Testis (tissue), 3 donors: ENCODE measurements around the gene H19. TPM values are rescaled to one million over a fixed set of nuclear protein-coding genes. Genes with fewer than 3 reads are reported as not detected.

Experiments used
- DNase-seq: peaks from one replicate; pipeline ENCODE4 v3.0.0-alpha.2; 2019
- H3K27ac ChIP-seq, 2 donors: fragments of 200-600 bp; sonication (generic); one replicate each; pipeline ENCODE4 v1.5.1; 2019
- H3K27me3 ChIP-seq: fragments of 200-600 bp; sonication (generic); one replicate; pipeline ENCODE4 v1.5.1; 2019
- H3K36me3 ChIP-seq: fragments of 200-600 bp; sonication (generic); one replicate; pipeline ENCODE4 v1.5.1; 2017; ENCODE audit warnings: low read depth; ENCODE audit errors: missing control alignments
- H3K4me1 ChIP-seq: fragments of 200-600 bp; sonication (generic); one replicate; pipeline ENCODE4 v1.5.1; 2019
- H3K4me3 ChIP-seq, 2 donors: fragments of 200-600 bp; sonication (generic); one replicate each; pipeline ENCODE4 v1.5.1; 2017 to 2019
- H3K9me3 ChIP-seq: fragments of 200-600 bp; sonication (generic); one replicate; pipeline ENCODE4 v1.5.1; 2017
- POLR2A ChIP-seq: fragments of 450-650 bp; IDR thresholded peaks from one replicate; pipeline ENCODE4 v1.6.1; 2017; ENCODE audit warnings: antibody characterized with exemption, mild to moderate bottlenecking, moderate library complexity
- WGBS, 2 donors: methylation state at CpG; one replicate each; pipeline ENCODE4 v1.1.5; 2018; 5-methylcytosine and 5-hydroxymethylcytosine counted together
- intact Hi-C: fragments of 100-400 bp; cut with DNase I; formaldehyde crosslinking; loops from one replicate; pipeline ENCODE4 v1.15.1; 2023; ENCODE audit warnings: low total_unique reads
- polyA plus RNA-seq: library from polyadenylated mRNA; stranded (reverse); fragments of 350-450 nt; fragmentation: Illumina TruSeq; extraction: RNeasy Lipid Tissue Mini Kit (QIAGEN cat#74804); gene quantifications from one replicate; pipeline ENCODE4 v1.2.3, GENCODE V29; 2014; ENCODE audit warnings: low read depth, low replicate concordance; ENCODE audit not compliant: insufficient read depth
- total RNA-seq, 2 donors: library from RNA; depleted of rRNA; stranded (reverse); fragments of >200 nt; gene quantifications; one replicate each; pipeline ENCODE4 v1.2.3, GENCODE V29; 2016
- TF ChIP-seq, protein P1 (sequence below), 3 experiments: fragments of 450-650 bp in 2 of 3; fragments of 200-600 bp in 1 of 3; sonication (generic) in 1 of 3; IDR thresholded peaks; one replicate each; pipeline ENCODE4 v1.5.1; 2016 to 2019; ENCODE audit warnings: antibody characterized with exemption in 3 of 3, mild to moderate bottlenecking in 2 of 3, moderate library complexity in 1 of 3

Gene H19
- total and polyA plus RNA-seq, 3 donors from 2014 or later, result 158 to 328 (median 224) TPM

DNA sequence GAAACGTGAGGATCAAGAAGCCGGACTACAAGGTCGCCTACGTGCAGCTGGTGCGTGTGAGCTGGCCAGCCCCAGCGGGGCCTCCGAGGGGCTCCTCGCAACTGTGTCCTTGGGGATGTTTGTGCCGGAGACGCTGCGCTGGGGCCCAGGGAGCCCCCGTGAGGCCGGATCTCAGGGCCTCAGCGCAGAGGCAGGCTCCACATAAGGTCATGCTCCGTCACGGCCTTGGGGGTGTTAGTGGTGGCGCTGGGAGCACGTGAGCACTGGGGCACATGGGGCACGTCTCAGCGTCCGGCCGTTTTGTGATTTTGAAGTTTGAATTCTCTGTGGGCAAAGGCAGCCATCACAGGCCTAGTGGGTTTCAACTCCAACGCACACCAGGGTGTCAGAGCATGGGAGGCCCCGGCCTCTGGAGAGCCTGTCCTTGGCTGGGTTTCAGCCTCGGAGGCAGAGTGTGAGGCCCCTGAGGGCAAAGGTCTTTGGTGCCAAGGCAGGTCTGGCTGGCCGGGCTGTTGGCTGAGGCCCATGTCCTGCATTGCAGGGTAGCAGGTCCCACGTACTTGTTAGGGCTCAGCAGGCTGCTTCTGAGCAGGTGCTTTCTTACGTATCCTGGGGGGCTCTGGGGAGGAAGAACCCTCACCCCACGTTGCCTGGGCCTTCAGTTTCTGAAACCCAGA is 44.7 kb downstream of the H19 start:
- TF ChIP-seq POLR2A, result no peak
- TF ChIP-seq, protein P1, sequence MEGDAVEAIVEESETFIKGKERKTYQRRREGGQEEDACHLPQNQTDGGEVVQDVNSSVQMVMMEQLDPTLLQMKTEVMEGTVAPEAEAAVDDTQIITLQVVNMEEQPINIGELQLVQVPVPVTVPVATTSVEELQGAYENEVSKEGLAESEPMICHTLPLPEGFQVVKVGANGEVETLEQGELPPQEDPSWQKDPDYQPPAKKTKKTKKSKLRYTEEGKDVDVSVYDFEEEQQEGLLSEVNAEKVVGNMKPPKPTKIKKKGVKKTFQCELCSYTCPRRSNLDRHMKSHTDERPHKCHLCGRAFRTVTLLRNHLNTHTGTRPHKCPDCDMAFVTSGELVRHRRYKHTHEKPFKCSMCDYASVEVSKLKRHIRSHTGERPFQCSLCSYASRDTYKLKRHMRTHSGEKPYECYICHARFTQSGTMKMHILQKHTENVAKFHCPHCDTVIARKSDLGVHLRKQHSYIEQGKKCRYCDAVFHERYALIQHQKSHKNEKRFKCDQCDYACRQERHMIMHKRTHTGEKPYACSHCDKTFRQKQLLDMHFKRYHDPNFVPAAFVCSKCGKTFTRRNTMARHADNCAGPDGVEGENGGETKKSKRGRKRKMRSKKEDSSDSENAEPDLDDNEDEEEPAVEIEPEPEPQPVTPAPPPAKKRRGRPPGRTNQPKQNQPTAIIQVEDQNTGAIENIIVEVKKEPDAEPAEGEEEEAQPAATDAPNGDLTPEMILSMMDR (IDR thresholded peaks at IDR 0.05), result no peak

DNA sequence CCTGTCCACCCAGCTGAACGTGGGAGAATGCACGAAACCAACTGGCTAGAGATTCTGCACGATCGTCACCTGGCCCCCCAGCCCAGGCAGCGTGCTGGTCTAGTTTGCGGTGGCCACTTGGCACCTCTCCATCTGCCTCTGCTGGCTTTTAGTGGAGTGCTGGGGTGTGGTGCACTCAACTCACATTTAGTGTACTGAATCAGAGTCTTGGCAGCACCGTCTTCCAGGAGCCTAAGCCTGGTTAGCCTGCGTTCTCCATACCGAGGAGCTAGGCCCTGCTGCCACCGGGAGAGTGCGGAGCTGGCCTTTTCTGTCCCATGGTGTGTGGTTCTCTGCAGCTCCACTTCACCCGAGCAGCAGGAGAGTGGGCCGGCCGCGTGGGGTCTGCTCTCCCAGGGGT is 47.7 kb downstream of the H19 start:
- TF ChIP-seq, protein P1 (IDR thresholded peaks at IDR 0.05), result no peak
- no peak for TF ChIP-seq POLR2A
- no peak overlapping the region for H3K4me3 ChIP-seq
- H3K9me3 ChIP-seq, result no peaks in the 10 kb centered on the region
- no peaks in the 10 kb centered on the region for H3K36me3 ChIP-seq
- no peak overlapping the region for H3K27ac ChIP-seq
- no peaks in the 10 kb centered on the region for H3K4me1 ChIP-seq
- intact Hi-C loops, result no loop called here
- WGBS, 2 donors, result no CpG with 5 or more reads among the region's 15 CpGs
- no peaks in the 10 kb centered on the region for H3K27me3 ChIP-seq
- DNase-seq, result no peak

More for the DNA sequence above, 44.7 kb downstream of the H19 start:
- Histone ChIP-seq H3K36me3 (no peaks in the 10 kb centered on the region), H3K27me3 (no peaks in the 10 kb centered on the region), H3K4me3 (no peak overlapping the region), H3K9me3 (no peaks in the 10 kb centered on the region), H3K27ac (no peak overlapping the region), H3K4me1 (no peaks in the 10 kb centered on the region)
- intact Hi-C loops, result no loop called here
- WGBS, 2 donors, result no CpG with 5 or more reads among the region's 29 CpGs
- DNase-seq, result no peak

DNA sequence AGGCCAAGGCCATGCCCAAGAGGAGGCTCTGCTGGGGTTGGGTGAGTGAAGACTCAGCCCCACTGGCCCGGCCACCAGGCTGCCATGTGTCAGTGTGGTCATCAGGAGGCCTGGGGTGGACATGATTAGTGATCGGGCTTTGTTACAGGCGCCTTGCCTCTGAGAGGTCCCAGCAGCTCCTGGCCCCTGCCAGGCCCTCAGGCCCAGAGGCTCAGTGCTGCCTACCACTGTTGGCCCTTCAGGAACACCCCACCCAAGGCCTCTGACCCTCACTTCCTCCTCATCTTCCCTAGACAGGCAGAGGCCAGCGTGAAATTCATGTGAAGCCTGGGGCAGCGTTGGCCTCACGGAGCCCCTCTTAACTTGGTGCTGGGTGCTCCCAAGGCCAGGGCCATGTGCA is 48.3 kb downstream of the H19 start:
- TF ChIP-seq POLR2A, result no peak
- TF ChIP-seq, protein P1 (IDR thresholded peaks at IDR 0.05), result no peak
- no peak for DNase-seq
- no peaks in the 10 kb centered on the region for H3K27me3 ChIP-seq
- no peaks in the 10 kb centered on the region for H3K4me1 ChIP-seq
- no peak overlapping the region for H3K27ac ChIP-seq
- intact Hi-C loops, result no loop called here
- H3K9me3 ChIP-seq, result no peaks in the 10 kb centered on the region
- no peaks in the 10 kb centered on the region for H3K36me3 ChIP-seq
- H3K4me3 ChIP-seq, result no peak overlapping the region
- WGBS, 2 donors, result no CpG with 5 or more reads among the region's 6 CpGs

DNA sequence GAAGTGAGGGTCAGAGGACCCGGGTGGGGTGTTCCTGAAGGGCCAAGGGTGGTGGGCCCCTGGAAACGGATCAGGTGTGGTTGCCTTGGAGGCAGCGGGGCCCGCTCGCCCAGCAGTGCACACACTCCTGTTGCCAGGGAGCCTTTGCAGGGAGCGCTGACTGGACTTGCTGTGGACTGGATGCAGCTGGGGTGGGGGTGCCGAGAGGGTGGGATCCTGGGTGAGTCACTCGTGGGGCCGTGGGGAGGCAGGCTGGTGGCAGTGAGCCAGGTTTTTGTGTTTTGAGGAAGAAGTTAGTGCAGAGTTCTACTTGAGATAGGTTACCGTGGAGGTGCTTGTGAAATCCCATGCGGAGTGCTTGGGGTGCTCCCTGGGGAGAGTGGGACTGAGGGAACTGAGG is 49.3 kb downstream of the H19 start:
- no peak for TF ChIP-seq POLR2A
- TF ChIP-seq, protein P1 (IDR thresholded peaks at IDR 0.05), result no peak
- H3K4me1 ChIP-seq, result no peaks in the 10 kb centered on the region
- no CpG with 5 or more reads among the region's 11 CpGs for WGBS, 2 donors

DNA sequence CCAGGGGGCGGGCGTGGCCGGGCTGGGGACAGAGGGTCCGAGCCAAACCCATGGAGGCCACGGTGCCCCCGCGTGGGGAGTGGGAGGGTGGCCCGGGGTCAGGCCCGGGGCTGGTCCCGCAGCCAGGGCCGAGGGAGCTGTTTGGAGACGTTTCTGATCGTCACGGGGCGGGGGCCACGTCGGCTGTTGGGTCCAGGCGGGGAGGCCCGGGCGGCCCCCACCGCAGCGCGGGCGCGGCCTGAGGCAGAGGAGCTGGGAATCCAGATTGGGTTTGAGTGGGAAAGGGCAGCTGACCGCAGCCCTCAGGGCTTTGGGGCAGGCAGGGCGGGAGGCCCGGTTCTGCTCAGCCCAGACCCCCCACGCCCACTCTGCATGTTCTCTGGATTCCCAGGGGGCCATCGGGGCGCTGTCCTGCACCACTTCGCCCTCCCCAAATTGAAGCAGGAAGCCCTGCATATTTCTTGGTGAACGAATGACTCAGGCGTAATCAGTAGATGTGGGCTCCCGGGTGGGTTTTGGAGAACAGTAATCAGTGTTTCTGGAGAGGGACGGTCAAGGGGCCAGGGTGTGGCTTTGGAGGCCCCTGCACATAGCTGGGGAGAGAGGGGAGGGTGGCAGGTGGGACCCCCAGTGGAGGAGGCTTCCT is 49.9 kb downstream of the H19 start:
- Histone ChIP-seq H3K27ac (no peak overlapping the region), H3K9me3 (no peaks in the 10 kb centered on the region), H3K4me1 (no peaks in the 10 kb centered on the region), H3K27me3 (no peaks in the 10 kb centered on the region), H3K36me3 (no peaks in the 10 kb centered on the region), H3K4me3 (no peak overlapping the region)
- TF ChIP-seq, protein P1 (IDR thresholded peaks at IDR 0.05), result no peak
- TF ChIP-seq POLR2A, result no peak
- intact Hi-C loops, result no loop called here
- no peak for DNase-seq
- no CpG with 5 or more reads among the region's 36 CpGs for WGBS, 2 donors

More for the DNA sequence above, 49.3 kb downstream of the H19 start:
- no peaks in the 10 kb centered on the region for H3K36me3 ChIP-seq
- H3K27ac ChIP-seq, result no peak overlapping the region
- intact Hi-C loops, result no loop called here
- no peaks in the 10 kb centered on the region for H3K27me3 ChIP-seq
- H3K9me3 ChIP-seq, result no peaks in the 10 kb centered on the region
- no peak for DNase-seq
- no peak overlapping the region for H3K4me3 ChIP-seq
